NB4 (cell line): ENCODE data around the gene CCDC87.

ENCODE experiments used
- DNase-seq: peaks from one replicate; pipeline ENCODE4 v3.0.0; 2010; ENCODE audit warnings: low read depth
- H3K4me3 ChIP-seq: one replicate; pipeline ENCODE4 v1.5.1; 2011; ENCODE audit warnings: mild to moderate bottlenecking, low read depth, low read length, moderate library complexity
- MAX ChIP-seq: IDR thresholded peaks from 2 replicates; pipeline ENCODE4 v1.6.1; 2011; ENCODE audit warnings: low read depth, low read length
- MYC ChIP-seq: IDR thresholded peaks from 2 replicates; pipeline ENCODE4 v1.6.1; 2011; ENCODE audit warnings: low read depth, low read length
- POLR2A ChIP-seq: IDR thresholded peaks from 2 replicates; pipeline ENCODE4 v1.6.1; 2011; ENCODE audit warnings: mild to moderate bottlenecking; ENCODE audit not compliant: insufficient read length; ENCODE audit errors: extremely low read depth
- TF ChIP-seq, protein P1 (sequence below): IDR thresholded peaks from one replicate; pipeline ENCODE4 v1.5.1; 2012; ENCODE audit warnings: low read depth, low read length

CCDC87 gene

GRCh38 chr11:66598993-66599392, 6.1 kb upstream of the CCDC87 start:
- DNase-seq: no peak
- TF ChIP-seq MAX (no peak), MYC (no peak), POLR2A (no peak)
- TF ChIP-seq, protein P1, sequence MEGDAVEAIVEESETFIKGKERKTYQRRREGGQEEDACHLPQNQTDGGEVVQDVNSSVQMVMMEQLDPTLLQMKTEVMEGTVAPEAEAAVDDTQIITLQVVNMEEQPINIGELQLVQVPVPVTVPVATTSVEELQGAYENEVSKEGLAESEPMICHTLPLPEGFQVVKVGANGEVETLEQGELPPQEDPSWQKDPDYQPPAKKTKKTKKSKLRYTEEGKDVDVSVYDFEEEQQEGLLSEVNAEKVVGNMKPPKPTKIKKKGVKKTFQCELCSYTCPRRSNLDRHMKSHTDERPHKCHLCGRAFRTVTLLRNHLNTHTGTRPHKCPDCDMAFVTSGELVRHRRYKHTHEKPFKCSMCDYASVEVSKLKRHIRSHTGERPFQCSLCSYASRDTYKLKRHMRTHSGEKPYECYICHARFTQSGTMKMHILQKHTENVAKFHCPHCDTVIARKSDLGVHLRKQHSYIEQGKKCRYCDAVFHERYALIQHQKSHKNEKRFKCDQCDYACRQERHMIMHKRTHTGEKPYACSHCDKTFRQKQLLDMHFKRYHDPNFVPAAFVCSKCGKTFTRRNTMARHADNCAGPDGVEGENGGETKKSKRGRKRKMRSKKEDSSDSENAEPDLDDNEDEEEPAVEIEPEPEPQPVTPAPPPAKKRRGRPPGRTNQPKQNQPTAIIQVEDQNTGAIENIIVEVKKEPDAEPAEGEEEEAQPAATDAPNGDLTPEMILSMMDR: no peak
- H3K4me3 ChIP-seq: no peak overlapping the region

DNA sequence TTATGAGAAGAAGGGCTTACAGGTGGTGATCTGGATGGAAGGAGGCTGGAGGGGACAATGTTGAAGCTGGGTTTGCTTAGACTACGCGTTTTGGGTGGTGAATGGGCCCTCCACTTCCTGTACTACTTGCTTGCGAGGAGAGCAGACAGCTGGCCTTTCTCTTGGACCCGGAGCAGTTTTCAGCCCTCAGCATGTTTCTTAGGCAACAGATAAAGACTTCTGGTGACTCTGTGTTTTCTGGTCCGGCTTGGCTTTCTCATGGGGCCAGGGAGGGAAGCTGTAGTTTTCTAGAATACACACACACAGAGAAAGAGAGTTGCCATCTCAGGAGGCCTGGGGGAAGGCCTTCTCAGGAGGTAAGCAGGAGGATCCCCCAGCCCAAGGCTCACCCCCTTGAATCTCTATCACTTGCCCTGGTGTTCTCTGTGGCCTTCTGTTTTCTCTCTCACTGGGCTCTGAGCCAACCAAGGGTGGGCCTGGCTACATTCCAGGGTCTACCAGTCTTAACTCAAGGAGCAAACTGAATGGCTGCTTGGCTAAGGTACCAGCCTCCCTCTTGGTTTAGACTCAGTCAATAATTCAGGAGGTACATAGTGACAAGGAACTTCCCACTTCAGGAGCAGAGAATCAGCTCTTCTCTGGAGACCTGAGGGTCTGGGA, 2.5 kb upstream of the CCDC87 start:
- H3K4me3 ChIP-seq: peak overlapping the region; percentile 26
- no peak for TF ChIP-seq MAX
- TF ChIP-seq, protein P1: no peak
- DNase-seq: peak; percentile 85

GRCh38 chr11:66593650-66594049, 787 bp upstream of the CCDC87 start:
- DNase-seq: no peak
- TF ChIP-seq MAX (no peak), POLR2A (no peak), MYC (no peak)
- TF ChIP-seq, protein P1: no peak
- H3K4me3 ChIP-seq: peak overlapping the region; percentile 79

DNA sequence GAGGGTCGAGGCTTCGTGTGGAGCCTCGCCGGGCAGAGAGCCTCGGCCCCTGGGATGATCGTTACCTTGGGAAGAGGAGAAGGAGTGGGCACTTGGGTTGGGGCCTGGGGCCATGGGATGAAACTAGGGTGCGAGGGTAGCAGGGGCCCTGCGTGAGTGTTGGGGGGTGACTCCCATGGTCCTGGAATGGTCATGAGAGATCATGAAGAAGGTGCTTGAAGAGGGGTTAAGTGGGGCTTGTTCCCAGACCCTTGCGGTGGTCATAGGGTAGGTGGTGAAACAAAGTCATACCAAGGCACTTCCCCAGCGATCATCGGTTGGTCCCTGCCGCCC, 406 bp upstream of the CCDC87 start:
- TF ChIP-seq MAX (0 out of 2 replicates have a peak, but pooled peaks have one; percentile 0), MYC (peak; percentile 6; the same call in 1 of the 2 replicates), POLR2A (no peak)
- TF ChIP-seq, protein P1: no peak
- H3K4me3 ChIP-seq: peak overlapping the region; percentile 79
- DNase-seq: no peak

DNA sequence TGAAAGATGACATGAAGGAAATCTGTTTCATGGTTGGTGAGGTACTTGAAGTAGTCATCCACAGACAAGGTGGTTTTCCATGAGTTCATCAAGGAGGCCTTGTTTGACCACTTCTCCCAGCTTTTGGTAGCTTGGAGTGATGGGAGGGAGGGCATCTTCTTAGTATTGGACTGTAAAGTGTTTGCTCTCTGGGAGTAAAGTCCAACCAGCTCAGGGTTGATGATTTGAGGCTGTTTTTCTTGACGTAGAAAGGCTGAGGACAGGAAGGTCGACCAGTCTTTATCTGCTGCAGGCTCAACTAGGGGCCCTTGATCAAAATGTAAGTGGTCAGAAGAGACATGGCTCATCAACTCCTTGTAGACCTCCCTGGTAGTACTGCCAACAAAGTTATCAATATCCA, 1.7 kb downstream of the CCDC87 start:
- no peak overlapping the region for H3K4me3 ChIP-seq
- TF ChIP-seq MAX (no peak), POLR2A (no peak), MYC (no peak)
- TF ChIP-seq, protein P1: no peak
- DNase-seq: no peak
